ENCODE data around the gene RPS24.

RPS24 gene

DNA sequence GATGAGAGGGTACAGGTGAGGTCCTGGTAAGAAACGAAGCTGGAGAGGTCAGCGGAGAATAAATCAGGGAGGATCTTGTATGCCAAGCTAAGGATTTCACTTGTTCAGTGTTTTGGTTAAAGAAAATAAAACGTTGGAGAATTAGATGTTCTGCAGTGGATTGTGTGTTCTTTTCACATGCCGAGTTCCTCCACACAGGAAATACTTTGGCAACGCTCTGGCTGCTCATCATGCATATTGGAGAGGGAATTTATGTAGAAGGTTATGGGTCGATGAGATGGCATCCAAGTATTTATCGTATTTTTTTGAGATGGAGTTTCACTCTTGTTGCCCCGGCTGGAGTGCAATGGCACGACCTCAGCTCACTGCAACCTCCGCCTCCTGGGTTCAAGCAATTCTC is 11.0 kb downstream of the RPS24 start:
- Histone ChIP-seq H3K9me3 (replicated peaks; ENCODE audit: insufficient read depth, low read length) (no peaks in the 10 kb centered on the region), H3K9ac (ENCODE audit: low read length) (no peak overlapping the region), H2AFZ (ENCODE audit: low read length) (no peak overlapping the region), H3K4me1 (ENCODE audit: low read length) (peaks cover 28% of the 10 kb centered on the region), H4K20me1 (ENCODE audit: insufficient read depth, low read length) (peaks cover 22% of the 10 kb centered on the region), H3K79me2 (ENCODE audit: low read length) (peaks cover 21% of the 10 kb centered on the region), H3K27ac (ENCODE audit: low read length) (peak overlapping the region; percentile 47; the same call in 1 of the 2 replicates), H3K4me2 (ENCODE audit: low read depth, low read length) (peak overlapping the region; percentile 22; the same call in 1 of the 2 replicates), H3K36me3 (replicated peaks; ENCODE audit: insufficient read depth, low read length) (peaks cover 18% of the 10 kb centered on the region), H3K9me2 (replicated peaks; ENCODE audit: insufficient read depth, low read length) (no peaks in the 10 kb centered on the region), H3K4me3 (ENCODE audit: low read length) (no peak overlapping the region), H3F3A (ENCODE audit: insufficient read depth, low read length) (peaks cover 52% of the 10 kb centered on the region), H3K27me3 (replicated peaks; ENCODE audit: insufficient read depth, low read length) (no peaks in the 10 kb centered on the region)
- DNase-seq = no peak
- TF ChIP-seq EZH2phosphoT487 (IDR thresholded peaks at IDR 0.05; ENCODE audit: low read length) (no peak), EZH2 (optimal IDR thresholded peaks at IDR 0.05; ENCODE audit: low read depth, low read length) (no peak), CTCF (IDR thresholded peaks at IDR 0.05; ENCODE audit: low read length) (no peak)

DNA sequence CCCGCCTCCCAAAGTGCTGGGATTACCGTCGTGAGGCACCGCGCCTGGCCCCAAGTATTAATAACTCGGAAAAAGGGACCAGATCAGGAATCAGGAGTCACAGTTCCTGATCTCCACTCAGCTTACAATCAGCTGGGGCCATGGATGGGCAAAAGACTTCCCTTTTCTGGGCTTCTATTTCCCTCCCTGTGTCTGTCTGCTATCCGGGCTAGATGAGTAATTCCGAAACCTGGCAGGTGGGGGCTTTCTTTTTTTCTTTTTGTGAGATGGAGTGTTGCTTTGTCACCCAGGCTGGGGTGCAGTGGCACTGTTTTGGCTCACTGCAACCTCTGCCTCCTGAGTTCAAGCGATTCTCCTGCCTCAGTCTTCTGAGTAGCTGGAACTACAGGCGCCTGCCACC is 11.6 kb downstream of the RPS24 start:
- Histone ChIP-seq H3F3A (ENCODE audit: insufficient read depth, low read length) (peaks cover 46% of the 10 kb centered on the region), H2AFZ (ENCODE audit: low read length) (no peak overlapping the region), H3K36me3 (replicated peaks; ENCODE audit: insufficient read depth, low read length) (peaks cover 13% of the 10 kb centered on the region), H3K4me2 (ENCODE audit: low read depth, low read length) (peak overlapping the region; percentile 22; the same call in 1 of the 2 replicates), H3K79me2 (ENCODE audit: low read length) (peaks cover 16% of the 10 kb centered on the region), H3K4me1 (ENCODE audit: low read length) (peaks cover 26% of the 10 kb centered on the region), H3K9me3 (replicated peaks; ENCODE audit: insufficient read depth, low read length) (no peaks in the 10 kb centered on the region), H3K27ac (ENCODE audit: low read length) (peak overlapping the region; percentile 47; the same call in 1 of the 2 replicates), H3K9ac (ENCODE audit: low read length) (no peak overlapping the region), H3K9me2 (replicated peaks; ENCODE audit: insufficient read depth, low read length) (no peaks in the 10 kb centered on the region), H4K20me1 (ENCODE audit: insufficient read depth, low read length) (peaks cover 16% of the 10 kb centered on the region; the same call in 1 of the 2 replicates), H3K4me3 (ENCODE audit: low read length) (no peak overlapping the region), H3K27me3 (replicated peaks; ENCODE audit: insufficient read depth, low read length) (no peaks in the 10 kb centered on the region)
- TF ChIP-seq EZH2 (optimal IDR thresholded peaks at IDR 0.05; ENCODE audit: low read depth, low read length) = no peak
- TF ChIP-seq EZH2phosphoT487 (IDR thresholded peaks at IDR 0.05; ENCODE audit: low read length) = no peak
- 0 out of 2 replicates have a peak, but pooled peaks have one; percentile 3 for TF ChIP-seq CTCF (IDR thresholded peaks at IDR 0.05; ENCODE audit: low read length)
- DNase-seq = peak; percentile 79

DNA sequence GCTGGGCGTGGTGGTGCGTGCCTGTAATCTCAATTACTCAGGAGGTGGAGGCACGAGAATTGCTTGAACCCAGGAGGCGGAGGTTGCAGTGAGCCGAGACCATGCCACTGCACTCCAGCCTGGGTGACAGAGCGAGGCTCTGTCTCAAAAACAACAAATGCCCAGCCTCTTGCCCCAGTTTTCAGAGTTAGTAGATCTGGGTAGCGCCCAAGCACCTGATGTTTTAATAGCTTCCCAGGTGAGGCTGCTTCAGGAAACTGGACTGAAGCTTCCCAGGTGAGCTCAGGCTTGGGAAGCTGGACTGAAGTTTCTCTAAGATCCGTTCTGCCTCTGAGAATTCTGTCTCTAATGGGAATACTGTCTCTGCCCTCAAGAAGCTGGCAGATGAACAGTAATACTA is 12.2 kb downstream of the RPS24 start:
- peaks cover 26% of the 10 kb centered on the region for H3K4me1 ChIP-seq (ENCODE audit: low read length)
- H3F3A ChIP-seq (ENCODE audit: insufficient read depth, low read length) = peaks cover 40% of the 10 kb centered on the region
- H3K9ac ChIP-seq (ENCODE audit: low read length) = no peak overlapping the region
- TF ChIP-seq EZH2phosphoT487 (IDR thresholded peaks at IDR 0.05; ENCODE audit: low read length) (no peak), EZH2 (optimal IDR thresholded peaks at IDR 0.05; ENCODE audit: low read depth, low read length) (no peak), CTCF (IDR thresholded peaks at IDR 0.05; ENCODE audit: low read length) (no peak)
- H3K36me3 ChIP-seq (replicated peaks; ENCODE audit: insufficient read depth, low read length) = peaks cover 7% of the 10 kb centered on the region
- no peaks in the 10 kb centered on the region for H3K9me3 ChIP-seq (replicated peaks; ENCODE audit: insufficient read depth, low read length)
- H3K27ac ChIP-seq (ENCODE audit: low read length) = no peak overlapping the region
- H3K79me2 ChIP-seq (ENCODE audit: low read length) = peaks cover 10% of the 10 kb centered on the region; the same call in 1 of the 2 replicates
- no peaks in the 10 kb centered on the region for H3K27me3 ChIP-seq (replicated peaks; ENCODE audit: insufficient read depth, low read length)
- DNase-seq = no peak
- no peak overlapping the region for H2AFZ ChIP-seq (ENCODE audit: low read length)
- H3K4me3 ChIP-seq (ENCODE audit: low read length) = no peak overlapping the region
- H3K9me2 ChIP-seq (replicated peaks; ENCODE audit: insufficient read depth, low read length) = no peaks in the 10 kb centered on the region
- no peak overlapping the region for H3K4me2 ChIP-seq (ENCODE audit: low read depth, low read length)
- H4K20me1 ChIP-seq (ENCODE audit: insufficient read depth, low read length) = peaks cover 10% of the 10 kb centered on the region; the same call in 1 of the 2 replicates

Data from MM.1S (cell line).